ENCODE results near the gene PRKAR2B.
"Not testable (repeated sequence)": the region's sequence is repeated elsewhere in the genome, so short reads cannot be mapped to it uniquely, and the experiment has no call there.

GRCh38 chr7:107042326-107042910 is 2.1 kb upstream of the PRKAR2B start:
- TF ChIP-seq EZH2 (IDR thresholded peaks at IDR 0.05; ENCODE audit: low read length, missing control alignments); CTCF (conservative IDR thresholded peaks at IDR 0.05 in 1 of 2, IDR thresholded peaks at IDR 0.05 in 1 of 2; ENCODE audit: low read depth in 1 of 2, low read length in 2 of 2): not testable (repeated sequence)
